ENCODE results near the gene MAGEA2.
"Not testable (repeated sequence)": the region's sequence is repeated elsewhere in the genome, so short reads cannot be mapped to it uniquely, and the experiment has no call there.

Gene MAGEA2

GRCh38 chrX:152709173-152709572, 44.5 kb downstream of the MAGEA2 start, which contains the start of gene CSAG2:
Gene CSAG2 (minus strand): TSS chrX:152709273. CDS start chrX:152709112, 161 bp downstream.
- DNase-seq (ENCODE audit: low read depth in 1 of 2, low spot score in 1 of 2) = not testable (repeated sequence)

GRCh38 chrX:152706500-152706899, 47.1 kb downstream of the MAGEA2 start:
- DNase-seq (ENCODE audit: low read depth in 1 of 2, low spot score in 1 of 2) = not testable (repeated sequence)

- not testable (repeated sequence) for DNase-seq (ENCODE audit: low read depth in 1 of 2, low spot score in 1 of 2)
Measured at GRCh38 chrX:152700390-152700789, 53.3 kb downstream of the MAGEA2 start.
